NCI-H2107 treated with DMSO at 0.1 percent for 48 hours (cell line): ENCODE data around the gene HCN4.
"Not testable (repeated sequence)": the region's sequence is repeated elsewhere in the genome, so short reads cannot be mapped to it uniquely, and the experiment has no call there.

Experiments
- DNase-seq: peaks from one replicate; lab custom pipeline; 2025; ENCODE audit not compliant: unreplicated experiment; lab: John Stamatoyannopoulos, UW

HCN4 gene

GRCh38 chr15:73368301-73369136, at the start of gene HCN4:
HCN4 (minus strand) TSS chr15:73368958; CDS start chr15:73368270, 688 bp downstream.
- DNase-seq = no peak

DNA sequence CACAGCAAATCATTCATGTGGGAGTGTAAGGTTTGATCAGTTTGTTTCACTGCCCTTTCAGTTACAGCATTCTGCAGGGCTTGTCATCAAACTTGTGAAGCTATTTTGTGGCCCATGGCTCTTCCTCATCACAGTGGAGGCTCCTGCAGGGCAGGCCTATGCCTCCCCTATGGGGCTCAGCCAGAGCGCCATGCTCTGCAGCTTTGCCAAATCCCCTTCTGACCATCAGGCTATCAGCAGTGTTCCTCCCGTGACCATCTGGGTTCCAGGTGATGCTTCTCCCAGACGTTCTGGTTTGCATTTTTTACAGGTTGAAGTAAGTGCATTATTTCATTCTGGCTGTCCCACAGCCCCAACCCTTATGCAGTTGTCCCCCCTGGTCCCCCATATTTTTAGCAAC, 46.1 kb upstream of the HCN4 start:
- no peak for DNase-seq

GRCh38 chr15:73403171-73403570, 34.4 kb upstream of the HCN4 start:
- DNase-seq = no peak

GRCh38 chr15:73400222-73400621, 31.5 kb upstream of the HCN4 start:
- DNase-seq = not testable (repeated sequence)

DNA sequence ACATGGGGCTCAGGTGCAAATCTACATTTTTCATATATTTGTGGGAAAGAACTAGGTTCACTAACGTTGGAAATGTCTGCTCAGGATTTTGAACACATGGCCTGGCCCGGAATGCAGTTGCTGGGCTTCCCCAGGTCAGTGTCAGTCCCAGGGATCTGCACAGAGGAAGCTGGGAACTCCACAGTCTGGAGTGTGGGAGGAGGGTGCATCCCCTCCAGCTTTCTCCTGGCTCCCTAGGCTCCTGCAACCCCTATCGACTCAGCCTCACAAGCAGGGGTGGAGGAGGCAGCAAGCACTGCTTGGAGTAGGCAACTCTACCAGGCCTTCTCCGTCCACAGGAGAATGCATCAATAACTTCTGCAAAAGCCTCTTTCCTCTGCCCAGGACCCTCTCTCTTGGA, 30.1 kb upstream of the HCN4 start:
- DNase-seq = no peak

DNA sequence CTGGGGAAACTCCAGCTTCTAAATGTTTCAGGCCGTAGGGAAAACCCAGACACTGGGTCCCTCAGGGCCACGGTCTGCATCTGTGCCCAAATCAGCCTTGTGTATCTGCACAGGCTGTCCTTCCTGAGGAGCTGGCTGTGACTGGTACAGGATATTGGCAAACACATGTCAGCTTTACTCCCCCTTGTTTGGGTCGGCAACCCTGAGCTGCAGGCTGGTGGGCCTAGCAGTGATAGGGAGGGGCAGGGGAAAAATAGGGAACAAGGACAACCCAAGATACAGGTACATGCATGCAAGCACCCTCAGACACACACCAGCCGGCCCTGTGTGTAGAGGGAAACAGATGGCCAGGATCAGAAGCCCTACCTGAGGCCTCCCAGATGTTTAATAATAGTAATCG, 28.7 kb upstream of the HCN4 start:
- DNase-seq = no peak

GRCh38 chr15:73395671-73396070, 26.9 kb upstream of the HCN4 start:
- DNase-seq = no peak

GRCh38 chr15:73394782-73395181, 26.0 kb upstream of the HCN4 start:
- no peak for DNase-seq

- no peak for DNase-seq
Observed at GRCh38 chr15:73393336-73393735, 24.6 kb upstream of the HCN4 start.

DNA sequence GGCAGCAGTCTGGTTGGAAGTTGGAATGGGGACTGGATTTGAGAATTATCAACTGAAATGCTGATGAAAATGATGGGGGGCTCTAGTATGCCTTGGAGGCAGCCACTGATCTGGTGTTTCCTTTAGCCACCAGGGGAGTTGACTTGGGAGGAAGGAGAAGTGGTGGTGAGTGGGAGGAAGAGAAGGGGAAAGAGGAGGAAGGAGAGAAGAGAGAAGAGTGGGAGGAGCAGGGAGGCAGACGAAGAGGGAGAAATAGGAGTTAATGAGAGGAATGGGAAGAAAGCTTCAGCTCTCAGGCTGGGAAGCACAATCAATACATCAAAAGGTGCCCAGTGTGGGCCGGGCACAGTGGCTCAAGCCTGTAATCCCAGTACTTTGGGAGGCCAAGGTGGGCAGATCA, 23.3 kb upstream of the HCN4 start:
- no peak for DNase-seq

- no peak for DNase-seq
Observed at GRCh38 chr15:73391128-73391872, 22.5 kb upstream of the HCN4 start.

- no peak for DNase-seq
Observed at GRCh38 chr15:73389971-73390544, 21.3 kb upstream of the HCN4 start.

GRCh38 chr15:73389539-73389938, 20.8 kb upstream of the HCN4 start:
- no peak for DNase-seq

GRCh38 chr15:73388256-73388781, 19.6 kb upstream of the HCN4 start:
- no peak for DNase-seq

DNA sequence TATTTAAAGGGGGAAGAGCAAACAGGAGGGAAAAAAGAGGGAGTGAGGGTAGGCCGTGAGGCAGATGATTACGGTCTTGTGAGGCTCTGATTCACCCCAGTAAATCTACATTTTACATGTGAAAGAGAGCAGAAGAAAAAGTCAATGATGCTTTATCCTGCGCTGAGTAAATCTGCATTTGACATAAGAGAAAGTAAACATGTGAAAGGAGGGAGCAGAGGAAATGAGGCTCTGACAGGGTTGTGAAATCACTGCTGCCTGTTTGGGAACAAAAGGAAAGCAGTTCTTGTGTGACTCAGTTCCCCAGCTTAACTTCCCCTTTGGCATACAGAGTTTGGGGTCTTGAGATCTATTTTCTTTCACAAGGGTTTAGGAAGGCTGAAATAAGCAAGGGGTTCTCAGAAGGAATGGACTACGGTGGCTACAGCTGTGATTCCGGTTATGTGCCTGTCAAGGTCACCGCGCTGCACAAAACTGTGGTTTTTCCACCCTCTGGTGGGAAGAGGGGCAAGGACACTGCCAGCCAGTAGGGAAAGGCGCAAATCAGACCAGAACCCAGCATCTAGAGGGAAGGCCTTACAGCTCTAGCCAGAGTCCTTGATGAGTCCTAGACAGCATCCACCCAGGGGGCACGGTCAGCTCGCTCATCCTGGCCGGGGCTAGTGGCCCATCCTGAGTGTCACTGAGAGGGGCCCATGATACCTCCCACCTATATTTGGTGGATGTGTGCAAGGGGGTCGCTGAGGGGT, 18.9 kb upstream of the HCN4 start:
- no peak for DNase-seq

DNA sequence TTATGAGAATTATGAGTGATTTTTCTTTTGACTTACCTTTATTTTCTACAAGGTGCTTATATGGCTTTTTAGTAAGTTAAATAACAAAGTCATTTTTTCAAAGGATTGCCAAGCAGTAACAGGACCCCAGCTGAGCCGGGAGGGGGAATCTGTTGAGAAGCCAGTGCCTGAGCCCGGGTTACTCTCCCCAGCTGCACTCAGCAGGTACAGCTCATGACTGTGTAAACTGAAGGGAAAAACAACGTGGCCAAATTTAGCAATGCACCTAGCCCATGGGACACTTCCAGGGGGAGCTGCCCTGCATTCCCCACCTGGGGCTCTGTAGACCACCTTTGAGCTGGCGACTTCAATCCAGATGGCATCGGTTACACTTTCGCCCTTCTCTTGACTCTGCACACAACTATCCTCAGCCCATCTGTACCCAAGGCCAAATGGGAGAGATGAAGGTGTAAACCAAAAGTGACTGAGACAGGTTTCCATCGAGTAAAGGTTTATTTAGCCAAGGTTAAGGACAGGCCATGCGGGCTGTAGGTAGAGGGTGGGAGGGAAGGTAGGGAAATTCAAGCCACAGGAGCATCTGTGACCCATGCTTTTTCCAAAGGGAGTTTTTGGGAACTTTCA, 18.2 kb upstream of the HCN4 start:
- no peak for DNase-seq

GRCh38 chr15:73386238-73386637, 17.5 kb upstream of the HCN4 start:
- DNase-seq = no peak

GRCh38 chr15:73385205-73385604, 16.4 kb upstream of the HCN4 start:
- DNase-seq = no peak

DNA sequence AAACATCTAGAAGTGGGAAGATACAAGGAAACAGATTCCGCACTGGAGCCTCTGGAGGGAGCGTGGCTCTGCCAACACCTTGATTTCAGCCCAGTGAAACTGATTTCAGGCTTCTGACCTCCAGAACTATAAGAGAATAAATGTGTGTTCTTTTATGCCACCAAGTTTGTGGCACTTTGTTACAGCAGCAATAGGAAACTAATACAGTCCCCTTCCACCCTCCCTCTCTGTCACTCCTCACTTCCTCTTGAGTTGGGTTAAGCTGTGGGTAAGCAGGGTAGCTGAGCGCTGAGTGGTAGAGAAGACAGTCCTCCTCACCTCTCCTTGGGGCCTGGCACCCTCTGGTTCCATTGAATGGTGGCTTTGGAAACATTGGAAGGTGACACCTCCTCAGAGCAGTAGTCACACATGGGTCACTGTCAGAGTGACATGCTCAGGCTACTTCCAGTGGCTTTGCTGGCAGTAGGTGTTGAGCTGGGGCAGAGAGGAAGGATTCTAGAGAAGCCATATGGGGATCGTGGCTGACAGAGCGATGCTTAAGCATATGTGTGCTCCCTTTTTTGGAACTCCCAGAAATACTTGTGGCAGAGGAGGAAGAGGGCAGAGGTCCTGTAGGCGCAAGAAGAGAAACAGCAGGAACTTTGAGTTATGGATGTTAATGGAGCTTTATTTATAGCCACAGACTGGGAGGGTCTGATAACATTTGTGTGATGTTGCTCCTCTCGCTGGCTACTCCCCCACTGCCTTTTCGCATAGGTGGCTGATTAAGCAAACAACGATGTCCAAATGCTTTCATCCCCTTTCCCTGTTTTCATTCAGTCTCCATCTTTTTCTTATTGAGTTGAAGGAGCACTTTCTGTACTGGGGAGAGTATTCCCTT, 14.8 kb upstream of the HCN4 start:
- DNase-seq = no peak

GRCh38 chr15:73382115-73382514, 13.4 kb upstream of the HCN4 start:
- DNase-seq = no peak
